NCI-H2196 (cell line): ENCODE measurements around the gene MYO18B.

Experiments used
- DNase-seq: peaks from one replicate; lab custom pipeline; 2025; ENCODE audit not compliant: unreplicated experiment; lab: John Stamatoyannopoulos, UW

The MYO18B gene

GRCh38 chr22:25818541-25818940 is 76.6 kb downstream of the MYO18B start:
- no peak for DNase-seq

- DNase-seq = no peak
These were observed 80.4 kb downstream of the MYO18B start for GRCh38 chr22:25822344-25822743.

GRCh38 chr22:25823276-25823675 is 81.3 kb downstream of the MYO18B start:
- no peak for DNase-seq

GRCh38 chr22:25824828-25825423 is 82.9 kb downstream of the MYO18B start:
- DNase-seq = no peak

GRCh38 chr22:25827415-25827814 is 85.4 kb downstream of the MYO18B start:
- no peak for DNase-seq

GRCh38 chr22:25828422-25828821 is 86.4 kb downstream of the MYO18B start:
- DNase-seq = no peak

GRCh38 chr22:25829237-25829636 is 87.2 kb downstream of the MYO18B start:
- no peak for DNase-seq

GRCh38 chr22:25829808-25830777 is 88.1 kb downstream of the MYO18B start:
- DNase-seq = no peak

- DNase-seq = no peak
These were observed 91.1 kb downstream of the MYO18B start for GRCh38 chr22:25833091-25833490.

GRCh38 chr22:25833676-25834075 is 91.7 kb downstream of the MYO18B start:
- no peak for DNase-seq

GRCh38 chr22:25834490-25834889 is 92.5 kb downstream of the MYO18B start:
- no peak for DNase-seq

- DNase-seq = no peak
These were observed 93.4 kb downstream of the MYO18B start for GRCh38 chr22:25835348-25835747.

GRCh38 chr22:25837288-25837900 is 95.4 kb downstream of the MYO18B start:
- DNase-seq = no peak

- no peak for DNase-seq
These were observed 97.2 kb downstream of the MYO18B start for GRCh38 chr22:25838960-25839741.

- no peak for DNase-seq
These were observed 97.8 kb downstream of the MYO18B start for GRCh38 chr22:25839755-25840154.

GRCh38 chr22:25840167-25840566 is 98.2 kb downstream of the MYO18B start:
- DNase-seq = no peak

- no peak for DNase-seq
These were observed 98.9 kb downstream of the MYO18B start for GRCh38 chr22:25840891-25841290.

- no peak for DNase-seq
These were observed 99.8 kb downstream of the MYO18B start for GRCh38 chr22:25841775-25842174.

- DNase-seq = no peak
These were observed 101.8 kb downstream of the MYO18B start for GRCh38 chr22:25843660-25844405.

- no peak for DNase-seq
These were observed 102.6 kb downstream of the MYO18B start for GRCh38 chr22:25844601-25845000.
